AG08395 (cell line): Measurements from ENCODE around the gene CTU2.

ENCODE experiments used
- DNase-seq: peaks from one replicate; pipeline ENCODE4 v3.0.0; 2012; ENCODE audit warnings: mixed read lengths, low spot score

CTU2 gene

GRCh38 chr16:88761143-88761534 is 54.8 kb downstream of the CTU2 start:
- DNase-seq = no peak

DNA sequence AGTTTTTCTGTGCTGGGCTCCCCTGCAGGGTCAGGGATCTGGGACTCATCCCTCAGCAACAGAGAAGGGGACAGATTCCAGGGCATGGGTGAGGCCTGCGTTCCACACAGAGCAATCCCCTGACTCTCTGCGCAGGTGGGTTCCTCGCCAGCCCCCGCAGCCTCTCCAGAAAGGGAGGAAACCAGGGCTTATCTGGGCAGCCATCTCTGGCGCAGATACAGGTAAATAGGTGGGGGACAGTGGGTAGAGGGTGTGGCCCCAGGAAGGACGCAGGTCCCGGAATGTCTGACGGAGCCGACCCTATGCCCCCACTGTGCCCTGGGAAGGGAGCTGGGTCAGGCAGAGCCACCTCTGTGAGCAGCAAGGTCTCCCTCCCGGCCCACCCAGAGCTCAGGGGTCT is 55.5 kb downstream of the CTU2 start:
- DNase-seq = no peak

GRCh38 chr16:88762258-88762870 is 56.1 kb downstream of the CTU2 start:
- DNase-seq = no peak

GRCh38 chr16:88762941-88763340 is 56.6 kb downstream of the CTU2 start:
- no peak for DNase-seq

- no peak for DNase-seq
Observed at GRCh38 chr16:88763502-88764053, 57.3 kb downstream of the CTU2 start.

GRCh38 chr16:88764080-88764479 is 57.8 kb downstream of the CTU2 start:
- no peak for DNase-seq

- no peak for DNase-seq
Observed at GRCh38 chr16:88764913-88765349, 58.6 kb downstream of the CTU2 start.
